HUES64 (cell line): ENCODE measurements around the gene SYTL2.

Source experiments
- H3K27ac ChIP-seq: 2 replicates; pipeline ENCODE4 v1.7.0; 2013; ENCODE audit warnings: low read depth, low read length, inconsistent platforms
- H3K27me3 ChIP-seq: 2 replicates; pipeline ENCODE4 v1.6.1; 2013; ENCODE audit warnings: mild to moderate bottlenecking, low read length; ENCODE audit not compliant: insufficient read depth
- H3K36me3 ChIP-seq: 2 replicates; pipeline ENCODE4 v1.6.1; 2013; ENCODE audit warnings: mild to moderate bottlenecking, low read length; ENCODE audit not compliant: insufficient read depth
- H3K4me1 ChIP-seq: 2 replicates; pipeline ENCODE4 v1.6.1; 2013; ENCODE audit warnings: mild to moderate bottlenecking, low read length, moderate library complexity; ENCODE audit not compliant: insufficient read depth
- H3K4me3 ChIP-seq: 2 replicates; pipeline ENCODE4 v1.5.1; 2013; ENCODE audit warnings: mild to moderate bottlenecking, low read length, moderate library complexity
- H3K9ac ChIP-seq: 2 replicates; pipeline ENCODE4 v1.6.1; 2013; ENCODE audit warnings: mild to moderate bottlenecking, low read depth, low read length
- H3K9me3 ChIP-seq: 2 replicates; pipeline ENCODE4 v1.6.1; 2013; ENCODE audit warnings: low read depth, low read length; ENCODE audit not compliant: insufficient read depth
- WGBS: fragments of 150-250, 120-280 bp; methylation state at CpG from one replicate; pipeline ENCODE4 v1.1.7; 2013; ENCODE audit warnings: missing lambda C conversion rate; 5-methylcytosine and 5-hydroxymethylcytosine counted together

The SYTL2 gene

GRCh38 chr11:85774256-85775101 is 36.5 kb downstream of the SYTL2 start:
- H3K4me3 ChIP-seq, result no peak overlapping the region
- no peaks in the 10 kb centered on the region for H3K27me3 ChIP-seq
- 94% methylated on average over 2 of the region's 4 CpGs for WGBS
- peaks cover 9% of the 10 kb centered on the region for H3K4me1 ChIP-seq
- 0 out of 2 replicates have a peak, but pooled peaks cover 1% of the 10 kb centered on the region for H3K9me3 ChIP-seq
- H3K36me3 ChIP-seq, result no peaks in the 10 kb centered on the region
- no peak overlapping the region for H3K9ac ChIP-seq
- no peak overlapping the region for H3K27ac ChIP-seq

GRCh38 chr11:85772695-85773094 is 38.2 kb downstream of the SYTL2 start:
- Histone ChIP-seq H3K36me3 (no peaks in the 10 kb centered on the region), H3K4me3 (no peak overlapping the region), H3K27ac (no peak overlapping the region), H3K27me3 (no peaks in the 10 kb centered on the region), H3K9ac (no peak overlapping the region), H3K4me1 (peaks cover 9% of the 10 kb centered on the region), H3K9me3 (0 out of 2 replicates have a peak, but pooled peaks cover 7% of the 10 kb centered on the region)

- Histone ChIP-seq H3K9ac (no peak overlapping the region), H3K36me3 (no peaks in the 10 kb centered on the region), H3K27me3 (no peaks in the 10 kb centered on the region), H3K27ac (no peak overlapping the region), H3K9me3 (0 out of 2 replicates have a peak, but pooled peaks cover 7% of the 10 kb centered on the region), H3K4me3 (no peak overlapping the region), H3K4me1 (peaks cover 4% of the 10 kb centered on the region)
- WGBS, result 87% methylated on average over 3 of the region's 3 CpGs
Observed at GRCh38 chr11:85771568-85771967, 39.4 kb downstream of the SYTL2 start.

GRCh38 chr11:85769771-85770170 is 41.2 kb downstream of the SYTL2 start:
- H3K27ac ChIP-seq, result no peak overlapping the region
- H3K4me3 ChIP-seq, result no peak overlapping the region
- 0 out of 2 replicates have a peak, but pooled peaks cover 7% of the 10 kb centered on the region for H3K9me3 ChIP-seq
- no peaks in the 10 kb centered on the region for H3K27me3 ChIP-seq
- no peak overlapping the region for H3K9ac ChIP-seq
- WGBS, result 97% methylated on average over 5 of the region's 5 CpGs
- H3K4me1 ChIP-seq, result peaks cover 4% of the 10 kb centered on the region
- H3K36me3 ChIP-seq, result no peaks in the 10 kb centered on the region

GRCh38 chr11:85768473-85769146 is 42.3 kb downstream of the SYTL2 start:
- H3K9ac ChIP-seq, result no peak overlapping the region
- H3K27me3 ChIP-seq, result no peaks in the 10 kb centered on the region
- 100% methylated on average over 1 of the region's 1 CpG for WGBS

GRCh38 chr11:85767246-85767945 is 43.5 kb downstream of the SYTL2 start:
- WGBS, result 96% methylated on average over 2 of the region's 2 CpGs
- no peak overlapping the region for H3K4me3 ChIP-seq
- H3K27ac ChIP-seq, result no peak overlapping the region
- 0 out of 2 replicates have a peak, but pooled peaks cover 7% of the 10 kb centered on the region for H3K9me3 ChIP-seq
- H3K27me3 ChIP-seq, result no peaks in the 10 kb centered on the region
- H3K9ac ChIP-seq, result no peak overlapping the region
- H3K36me3 ChIP-seq, result no peaks in the 10 kb centered on the region
- peaks cover 2% of the 10 kb centered on the region for H3K4me1 ChIP-seq

More at GRCh38 chr11:85768473-85769146, 42.3 kb downstream of the SYTL2 start:
- Histone ChIP-seq H3K36me3 (no peaks in the 10 kb centered on the region), H3K4me3 (no peak overlapping the region), H3K27ac (no peak overlapping the region), H3K9me3 (0 out of 2 replicates have a peak, but pooled peaks cover 7% of the 10 kb centered on the region), H3K4me1 (peaks cover 4% of the 10 kb centered on the region)

GRCh38 chr11:85766721-85767161 is 44.2 kb downstream of the SYTL2 start:
- H3K27ac ChIP-seq, result no peak overlapping the region
- H3K9ac ChIP-seq, result no peak overlapping the region
- H3K27me3 ChIP-seq, result no peaks in the 10 kb centered on the region
- no peak overlapping the region for H3K4me3 ChIP-seq
- WGBS, result 97% methylated on average over 2 of the region's 2 CpGs
- no peaks in the 10 kb centered on the region for H3K36me3 ChIP-seq
- 0 out of 2 replicates have a peak, but pooled peaks cover 7% of the 10 kb centered on the region for H3K9me3 ChIP-seq
- H3K4me1 ChIP-seq, result no peaks in the 10 kb centered on the region

GRCh38 chr11:85764796-85765195 is 46.1 kb downstream of the SYTL2 start:
- no peak overlapping the region for H3K4me3 ChIP-seq
- WGBS, result 97% methylated on average over 4 of the region's 4 CpGs
- no peaks in the 10 kb centered on the region for H3K27me3 ChIP-seq
- H3K36me3 ChIP-seq, result no peaks in the 10 kb centered on the region
- 0 out of 2 replicates have a peak, but pooled peaks cover 7% of the 10 kb centered on the region for H3K9me3 ChIP-seq
- H3K9ac ChIP-seq, result no peak overlapping the region
- H3K27ac ChIP-seq, result no peak overlapping the region
- peaks cover 6% of the 10 kb centered on the region for H3K4me1 ChIP-seq

GRCh38 chr11:85762226-85762625 is 48.7 kb downstream of the SYTL2 start:
- WGBS, result 88% methylated on average over 1 of the region's 1 CpG
- Histone ChIP-seq H3K9ac (no peak overlapping the region), H3K4me3 (no peak overlapping the region), H3K36me3 (no peaks in the 10 kb centered on the region), H3K9me3 (no peaks in the 10 kb centered on the region), H3K27ac (no peak overlapping the region), H3K27me3 (no peaks in the 10 kb centered on the region), H3K4me1 (peaks cover 8% of the 10 kb centered on the region)

GRCh38 chr11:85759915-85760314 is 51.0 kb downstream of the SYTL2 start:
- H3K27ac ChIP-seq, result no peak overlapping the region

More at GRCh38 chr11:85759915-85760314, 51.0 kb downstream of the SYTL2 start:
- no peak overlapping the region for H3K9ac ChIP-seq
- H3K4me3 ChIP-seq, result no peak overlapping the region
- no peaks in the 10 kb centered on the region for H3K27me3 ChIP-seq
- 88% methylated on average over 1 of the region's 2 CpGs for WGBS
- no peaks in the 10 kb centered on the region for H3K9me3 ChIP-seq
- no peaks in the 10 kb centered on the region for H3K36me3 ChIP-seq
- H3K4me1 ChIP-seq, result peaks cover 8% of the 10 kb centered on the region
